ENCODE results near the gene FARS2. TPM values are rescaled to one million over a fixed set of nuclear protein-coding genes. Genes with fewer than 3 reads are reported as not detected.

The FARS2 gene
- total RNA-seq, 1 experiment from 2014 or later = 17.8 TPM

DNA sequence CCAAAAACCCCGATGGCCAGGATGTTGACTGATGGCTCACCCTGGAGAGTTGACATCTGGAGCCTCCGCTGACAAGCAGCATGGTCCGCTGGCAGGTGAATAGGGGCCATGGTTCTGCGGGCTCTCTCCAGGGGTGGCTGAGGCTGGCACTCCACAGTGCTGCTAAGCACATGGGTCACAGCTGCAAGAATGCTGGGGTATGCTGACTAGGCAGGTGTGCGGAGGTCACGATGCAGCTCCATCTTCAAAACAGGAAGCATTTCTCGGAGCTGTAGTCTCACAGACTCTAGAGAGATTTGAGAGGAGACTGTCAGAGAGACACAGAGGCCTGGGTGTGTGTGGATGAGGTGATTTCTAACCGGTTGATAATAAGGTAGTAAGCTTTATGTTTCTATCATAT is 403.9 kb downstream of the FARS2 start:
- ChIA-PET POLR2A (ENCODE audit: low non-redundant PET) (no interaction called here), CTCF (no interaction called here)
- no peak overlapping the region for H3K4me3 ChIP-seq (ENCODE audit: low read depth, low read length, poor library complexity, severe bottlenecking)
- no peaks in the 10 kb centered on the region for H3K9me3 ChIP-seq (ENCODE audit: low read depth, low read length, poor library complexity, severe bottlenecking)
- H3K4me1 ChIP-seq (ENCODE audit: insufficient read depth, low read length, poor library complexity, severe bottlenecking) = peaks cover 11% of the 10 kb centered on the region
- no peaks in the 10 kb centered on the region for H3K36me3 ChIP-seq (ENCODE audit: insufficient read depth, low read length, poor library complexity, severe bottlenecking)
- no peak for TF ChIP-seq EZH2 (IDR thresholded peaks at IDR 0.05; ENCODE audit: borderline replicate concordance, low read depth, low read length, poor library complexity, severe bottlenecking)
- TF ChIP-seq, protein P1, sequence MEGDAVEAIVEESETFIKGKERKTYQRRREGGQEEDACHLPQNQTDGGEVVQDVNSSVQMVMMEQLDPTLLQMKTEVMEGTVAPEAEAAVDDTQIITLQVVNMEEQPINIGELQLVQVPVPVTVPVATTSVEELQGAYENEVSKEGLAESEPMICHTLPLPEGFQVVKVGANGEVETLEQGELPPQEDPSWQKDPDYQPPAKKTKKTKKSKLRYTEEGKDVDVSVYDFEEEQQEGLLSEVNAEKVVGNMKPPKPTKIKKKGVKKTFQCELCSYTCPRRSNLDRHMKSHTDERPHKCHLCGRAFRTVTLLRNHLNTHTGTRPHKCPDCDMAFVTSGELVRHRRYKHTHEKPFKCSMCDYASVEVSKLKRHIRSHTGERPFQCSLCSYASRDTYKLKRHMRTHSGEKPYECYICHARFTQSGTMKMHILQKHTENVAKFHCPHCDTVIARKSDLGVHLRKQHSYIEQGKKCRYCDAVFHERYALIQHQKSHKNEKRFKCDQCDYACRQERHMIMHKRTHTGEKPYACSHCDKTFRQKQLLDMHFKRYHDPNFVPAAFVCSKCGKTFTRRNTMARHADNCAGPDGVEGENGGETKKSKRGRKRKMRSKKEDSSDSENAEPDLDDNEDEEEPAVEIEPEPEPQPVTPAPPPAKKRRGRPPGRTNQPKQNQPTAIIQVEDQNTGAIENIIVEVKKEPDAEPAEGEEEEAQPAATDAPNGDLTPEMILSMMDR (conservative IDR thresholded peaks at IDR 0.05; ENCODE audit: low read depth, low read length) = no peak
- no peak overlapping the region for H3K27ac ChIP-seq (ENCODE audit: low read depth, low read length, poor library complexity, severe bottlenecking)
- no peak for DNase-seq (ENCODE audit: low spot score)
- BruUV-seq (replicated peaks) = no TSS peak
- intact Hi-C loops (cut with micrococcal nuclease; ENCODE audit: unreplicated experiment) = no loop called here
- H3K27me3 ChIP-seq (replicated peaks; ENCODE audit: insufficient read depth, low read depth, low read length, poor library complexity) = no peaks in the 10 kb centered on the region

- ChIA-PET CTCF (no interaction called here), POLR2A (ENCODE audit: low non-redundant PET) (no interaction called here)
- intact Hi-C loops (cut with micrococcal nuclease; ENCODE audit: unreplicated experiment) = no loop called here
- no peak overlapping the region for H3K27ac ChIP-seq (ENCODE audit: low read depth, low read length, poor library complexity, severe bottlenecking)
- H3K27me3 ChIP-seq (replicated peaks; ENCODE audit: insufficient read depth, low read depth, low read length, poor library complexity) = no peaks in the 10 kb centered on the region
- TF ChIP-seq, protein P1 (conservative IDR thresholded peaks at IDR 0.05; ENCODE audit: low read depth, low read length) = no peak
- TF ChIP-seq EZH2 (IDR thresholded peaks at IDR 0.05; ENCODE audit: borderline replicate concordance, low read depth, low read length, poor library complexity, severe bottlenecking) = no peak
- H3K36me3 ChIP-seq (ENCODE audit: insufficient read depth, low read length, poor library complexity, severe bottlenecking) = no peaks in the 10 kb centered on the region
- H3K9me3 ChIP-seq (ENCODE audit: low read depth, low read length, poor library complexity, severe bottlenecking) = no peaks in the 10 kb centered on the region
- DNase-seq (ENCODE audit: low spot score) = no peak
- H3K4me1 ChIP-seq (ENCODE audit: insufficient read depth, low read length, poor library complexity, severe bottlenecking) = peaks cover 16% of the 10 kb centered on the region
- no peak overlapping the region for H3K4me3 ChIP-seq (ENCODE audit: low read depth, low read length, poor library complexity, severe bottlenecking)
- BruUV-seq (replicated peaks) = no TSS peak
These were observed 404.4 kb downstream of the FARS2 start for GRCh38 chr6:5665667-5666066.

- no peak for TF ChIP-seq EZH2 (IDR thresholded peaks at IDR 0.05; ENCODE audit: borderline replicate concordance, low read depth, low read length, poor library complexity, severe bottlenecking)
- TF ChIP-seq, protein P1 (conservative IDR thresholded peaks at IDR 0.05; ENCODE audit: low read depth, low read length) = no peak
- ChIA-PET CTCF (no interaction called here), POLR2A (ENCODE audit: low non-redundant PET) (no interaction called here)
- H3K4me3 ChIP-seq (ENCODE audit: low read depth, low read length, poor library complexity, severe bottlenecking) = no peak overlapping the region
- H3K4me1 ChIP-seq (ENCODE audit: insufficient read depth, low read length, poor library complexity, severe bottlenecking) = peaks cover 24% of the 10 kb centered on the region
- H3K27me3 ChIP-seq (replicated peaks; ENCODE audit: insufficient read depth, low read depth, low read length, poor library complexity) = no peaks in the 10 kb centered on the region
- no TSS peak for BruUV-seq (replicated peaks)
- no peaks in the 10 kb centered on the region for H3K9me3 ChIP-seq (ENCODE audit: low read depth, low read length, poor library complexity, severe bottlenecking)
- H3K27ac ChIP-seq (ENCODE audit: low read depth, low read length, poor library complexity, severe bottlenecking) = no peak overlapping the region
- DNase-seq (ENCODE audit: low spot score) = no peak
- intact Hi-C loops (cut with micrococcal nuclease; ENCODE audit: unreplicated experiment) = no loop called here
- no peaks in the 10 kb centered on the region for H3K36me3 ChIP-seq (ENCODE audit: insufficient read depth, low read length, poor library complexity, severe bottlenecking)
These were observed 405.4 kb downstream of the FARS2 start for GRCh38 chr6:5666695-5667094.

Measured in A673 (cell line).